ENCODE data around the gene ANKMY1.
A peak's percentile ranks its signal among the peaks of the same experiment; 100 is the strongest.
"Not testable (repeated sequence)": the region's sequence is repeated elsewhere in the genome, so short reads cannot be mapped to it uniquely, and the experiment has no call there.

ANKMY1 gene

GRCh38 chr2:240568678-240569522 is 11.1 kb upstream of the ANKMY1 start:
- DNase-seq (ENCODE audit: low spot score), result peak; percentile 64

- DNase-seq (ENCODE audit: low spot score), result peak; percentile 66
These were observed 10.3 kb upstream of the ANKMY1 start, which contains the start of gene RNPEPL1 for GRCh38 chr2:240567872-240568677. RNPEPL1 (plus strand) TSS chr2:240568484; CDS start chr2:240568587, 103 bp downstream.

- DNase-seq (ENCODE audit: low spot score), result no peak
These were observed 9.5 kb upstream of the ANKMY1 start for GRCh38 chr2:240567137-240567871.

- peak; percentile 85 for DNase-seq (ENCODE audit: low spot score)
These were observed 8.7 kb upstream of the ANKMY1 start for GRCh38 chr2:240566203-240567136.

DNA sequence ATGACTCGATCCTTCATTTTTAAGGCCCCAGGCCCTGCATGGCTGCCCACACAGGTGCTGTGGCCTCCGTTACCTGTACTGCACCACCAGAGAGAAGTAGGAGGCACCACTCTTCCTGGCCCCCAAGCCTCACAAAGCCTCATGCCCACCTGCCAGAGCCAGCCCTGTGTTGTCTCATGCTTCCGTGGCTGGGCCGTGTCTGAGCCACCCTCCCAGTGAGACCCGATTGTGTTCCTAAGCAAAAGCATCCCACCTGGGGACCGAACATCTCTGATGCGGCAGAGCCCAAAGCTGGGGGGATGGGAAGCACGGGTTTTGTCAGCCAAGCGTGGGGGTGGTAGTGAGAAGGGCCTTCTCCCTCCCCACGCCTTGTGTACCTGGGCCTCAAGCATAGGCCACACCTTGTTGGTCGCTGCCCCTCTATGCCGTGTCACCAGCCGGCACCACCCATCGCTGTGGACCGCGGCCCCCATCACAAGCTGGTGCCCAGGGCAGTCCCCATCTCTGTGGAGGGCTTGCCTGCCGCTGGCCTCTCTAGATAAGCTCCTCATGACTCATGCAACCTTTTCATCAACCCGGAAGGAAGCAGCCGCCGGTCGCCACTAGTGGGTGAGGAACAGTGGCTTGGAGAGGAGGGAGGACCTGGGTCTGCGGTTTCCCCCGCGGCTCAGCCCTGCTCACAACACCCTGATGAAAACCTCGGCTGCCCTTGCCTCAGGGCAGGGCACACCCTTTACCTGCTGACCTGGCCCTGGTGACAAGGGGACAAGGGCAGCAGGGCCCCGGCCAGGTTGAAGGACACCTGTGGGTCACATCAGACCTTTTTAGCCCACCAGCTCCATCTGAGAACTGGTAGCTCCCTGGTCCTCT is 7.8 kb upstream of the ANKMY1 start:
- DNase-seq (ENCODE audit: low spot score), result peak; percentile 73

DNA sequence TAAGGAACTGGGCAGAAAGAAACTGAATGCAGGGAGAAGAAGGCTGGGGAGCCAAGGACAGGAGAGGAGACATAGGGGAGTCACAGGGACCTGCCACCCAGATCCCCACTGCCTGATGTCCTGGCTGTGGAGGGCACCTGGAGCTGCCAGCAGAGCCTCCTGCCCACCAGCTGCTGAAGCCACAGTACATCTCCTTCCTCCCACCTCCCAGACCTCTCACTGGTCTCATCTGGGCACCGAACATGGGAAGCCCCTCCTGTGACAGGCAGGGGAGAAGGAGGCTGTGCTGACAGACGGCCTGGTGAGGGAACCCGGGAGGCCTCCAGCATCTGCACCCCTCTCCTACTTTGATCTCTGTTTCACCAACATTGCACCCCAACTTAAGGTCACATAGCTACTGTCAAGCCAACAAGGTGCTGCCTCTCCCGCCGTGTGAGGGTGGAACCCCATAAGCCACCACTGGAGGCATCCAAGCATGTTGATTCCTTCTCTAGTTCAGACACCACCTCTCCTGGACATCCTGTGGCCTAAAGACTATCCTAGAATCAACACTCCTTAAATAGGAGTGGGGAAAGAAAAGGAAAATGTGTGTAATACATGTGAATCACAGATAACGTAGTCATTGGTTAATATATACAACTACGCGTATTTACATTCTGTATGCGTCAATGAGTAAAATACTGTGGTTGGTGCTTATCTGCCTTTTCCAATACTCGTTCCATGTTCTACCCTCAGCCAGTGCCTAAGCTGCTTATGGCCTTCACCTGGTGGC is 7.0 kb upstream of the ANKMY1 start:
- peak; percentile 26 for DNase-seq (ENCODE audit: low spot score)

DNA sequence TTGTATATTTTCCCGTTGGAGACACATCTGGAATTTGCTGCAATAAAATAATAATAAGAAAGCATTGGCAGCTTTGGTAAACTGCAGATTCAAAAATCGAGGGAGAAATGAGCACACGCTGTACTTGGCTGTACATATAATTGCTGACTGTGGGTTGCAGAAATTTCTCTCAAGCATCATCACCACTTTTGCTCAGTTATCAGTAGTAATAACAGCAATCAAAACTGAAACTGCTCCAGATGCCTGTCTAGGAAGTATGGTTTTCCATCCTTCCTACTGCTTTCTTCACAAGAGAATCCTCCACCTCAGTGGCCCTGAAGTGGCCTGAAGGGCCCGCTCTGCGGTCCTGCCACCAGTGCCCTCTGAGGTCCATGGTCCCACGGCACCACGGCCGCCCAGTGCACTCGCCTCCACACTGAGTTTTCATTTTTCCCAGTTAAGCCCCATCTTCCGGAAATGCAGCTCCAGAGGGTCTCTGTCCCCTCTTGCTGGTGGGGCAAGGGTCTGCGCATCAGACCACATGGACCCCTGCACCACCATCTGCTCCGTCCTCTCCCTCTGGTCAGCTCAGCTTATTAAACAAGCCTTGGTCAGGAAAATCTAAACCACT is 6.3 kb upstream of the ANKMY1 start:
- DNase-seq (ENCODE audit: low spot score), result no peak

GRCh38 chr2:240563231-240563630 is 5.4 kb upstream of the ANKMY1 start:
- not testable (repeated sequence) for DNase-seq (ENCODE audit: low spot score)

DNA sequence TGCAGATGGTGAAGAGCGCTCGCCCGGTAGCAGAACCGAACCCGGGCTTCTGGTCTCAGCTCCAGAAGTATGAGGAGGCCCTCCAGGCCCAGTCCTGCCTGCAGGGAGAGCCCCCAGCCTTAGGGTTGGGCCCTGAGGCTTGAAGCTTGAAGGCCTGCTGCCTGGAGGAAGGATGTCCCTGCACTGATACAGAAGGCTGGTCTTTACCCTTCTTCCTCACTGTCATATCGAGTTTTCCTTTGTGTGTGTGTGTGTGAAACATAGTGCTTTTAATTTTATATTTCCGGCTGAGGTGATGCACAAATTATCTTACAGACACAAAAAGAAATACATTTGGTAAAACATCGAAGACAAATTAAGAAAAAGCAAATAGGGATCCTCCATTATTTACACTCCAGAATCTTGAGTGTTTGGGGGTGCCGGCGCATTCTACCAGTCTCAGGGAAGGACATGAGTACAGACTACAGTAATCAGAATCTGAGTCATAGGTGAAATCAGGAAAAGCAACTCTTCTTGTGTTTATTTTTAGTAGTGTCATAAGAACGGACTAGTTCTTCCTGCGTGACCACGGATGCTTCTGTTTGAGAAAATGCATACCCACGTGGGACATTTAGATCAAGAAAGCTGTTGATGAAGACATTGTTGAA is 3.7 kb upstream of the ANKMY1 start:
- peak; percentile 15 for DNase-seq (ENCODE audit: low spot score)

GRCh38 chr2:240560480-240561324 is 2.9 kb upstream of the ANKMY1 start:
- DNase-seq (ENCODE audit: low spot score), result peak; percentile 94

DNA sequence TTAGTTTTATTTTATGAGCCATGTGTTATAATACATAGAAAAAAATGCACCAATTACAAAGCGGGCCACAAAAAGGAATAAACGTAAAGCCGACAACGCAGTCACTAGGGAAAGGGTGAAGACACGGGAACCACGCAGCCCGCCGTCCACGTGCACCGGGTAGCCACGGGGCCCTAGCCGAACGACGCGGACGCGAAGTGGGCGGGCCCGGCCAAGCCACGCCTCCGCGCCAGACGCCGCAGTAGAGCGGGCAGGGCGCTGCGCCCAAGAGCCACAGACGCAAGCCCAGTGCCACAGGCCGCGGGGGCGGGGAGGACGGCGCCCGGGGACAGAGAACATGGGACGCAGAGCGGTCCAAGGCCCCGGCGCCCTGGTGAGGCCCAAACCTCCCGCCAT is 2.3 kb upstream of the ANKMY1 start, which contains the start of gene DUSP28:
Gene DUSP28 (plus strand): TSS at position 274 of the 396 bp plus-strand sequence. CDS start 328 bp downstream, outside the sequence.
- DNase-seq (ENCODE audit: low spot score), result peak; percentile 84

- no peak for DNase-seq (ENCODE audit: low spot score)
These were observed 1.5 kb upstream of the ANKMY1 start for GRCh38 chr2:240559286-240559685.

DNA sequence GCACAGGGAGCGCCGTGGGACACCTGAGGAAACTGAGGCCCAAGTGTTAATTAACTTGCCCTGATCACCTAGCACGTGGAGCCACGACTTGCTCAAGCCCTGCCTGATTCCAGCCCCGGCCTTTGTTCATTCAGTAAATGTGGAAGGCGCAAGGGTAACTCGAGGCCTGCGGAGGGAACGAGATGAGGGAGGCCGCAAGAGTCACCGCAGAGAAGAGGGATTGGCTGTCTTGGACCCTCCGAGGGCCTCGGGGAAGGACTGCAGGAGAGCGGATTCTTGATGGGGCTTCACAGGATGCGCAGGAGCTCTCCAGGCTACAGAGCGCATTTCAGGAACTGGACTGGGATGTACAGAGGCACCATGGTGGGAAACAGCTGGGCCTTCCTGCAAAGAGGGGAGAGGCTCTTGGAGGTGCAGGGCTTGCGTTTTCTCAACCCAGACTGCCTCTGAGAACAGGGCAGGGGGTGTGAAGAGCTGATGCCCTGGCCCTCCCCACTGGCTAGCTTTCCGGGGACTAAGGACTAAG is 511 bp upstream of the ANKMY1 start:
- DNase-seq (ENCODE audit: low spot score), result no peak

DNA sequence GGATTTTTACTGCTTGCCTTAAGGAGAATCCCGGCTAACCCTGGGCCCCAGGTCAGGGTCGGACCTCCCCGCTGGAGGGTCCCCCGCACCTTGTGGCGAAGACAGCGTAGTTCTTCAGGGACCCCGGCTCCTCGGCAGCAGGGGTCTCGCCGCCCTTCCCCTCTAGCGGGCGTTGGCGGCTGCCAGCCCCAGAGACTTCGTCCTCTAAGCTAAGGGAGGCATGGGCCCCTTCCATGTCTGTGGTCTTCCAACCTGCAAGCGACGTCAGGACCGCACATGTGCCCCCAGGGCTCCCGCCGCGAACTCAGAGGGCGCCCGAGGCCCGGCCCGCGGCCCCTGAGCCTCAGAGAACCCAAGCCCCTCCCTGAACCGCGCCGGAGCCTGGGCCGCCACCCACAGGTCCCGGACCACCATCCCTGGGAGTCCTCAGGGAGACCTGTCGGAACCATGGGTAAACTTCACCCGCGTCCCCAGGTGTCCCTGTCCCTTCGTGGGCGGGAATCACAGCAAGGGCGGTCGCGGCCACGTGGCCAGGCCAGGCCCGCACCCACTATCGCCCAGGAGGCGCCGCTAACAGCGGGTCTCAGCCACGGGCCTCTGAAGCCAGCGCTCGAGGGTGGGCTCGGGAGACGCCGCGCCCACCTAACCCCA is 562 bp downstream of the ANKMY1 start:
- no peak for DNase-seq (ENCODE audit: low spot score)

DNA sequence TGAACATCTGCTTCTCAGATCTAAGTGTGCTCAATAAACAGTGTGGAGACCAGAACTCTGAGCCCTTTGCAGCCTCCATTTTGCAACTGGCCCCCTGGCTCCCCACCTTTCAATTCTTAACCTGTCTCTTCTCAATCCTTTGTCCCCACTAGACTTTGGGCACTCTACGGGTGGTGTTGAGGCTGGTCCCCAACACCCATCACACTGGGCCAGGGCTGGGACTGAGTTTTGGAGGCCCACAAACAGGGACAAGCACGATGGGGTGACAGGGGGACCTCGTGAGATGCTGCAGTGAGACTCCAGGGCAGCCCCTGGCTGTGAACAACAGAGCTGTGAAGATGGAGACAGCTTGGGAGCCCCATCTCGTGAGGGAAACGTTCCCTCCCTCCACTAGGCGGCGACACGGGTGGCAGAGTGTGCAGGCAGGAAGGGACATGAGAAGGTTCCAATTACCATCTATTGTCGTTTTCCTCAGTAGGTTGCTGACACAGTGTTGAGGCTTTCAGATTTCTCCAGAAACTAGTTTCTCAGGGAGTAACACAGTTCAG is 1.2 kb downstream of the ANKMY1 start:
- DNase-seq (ENCODE audit: low spot score), result peak; percentile 74

DNA sequence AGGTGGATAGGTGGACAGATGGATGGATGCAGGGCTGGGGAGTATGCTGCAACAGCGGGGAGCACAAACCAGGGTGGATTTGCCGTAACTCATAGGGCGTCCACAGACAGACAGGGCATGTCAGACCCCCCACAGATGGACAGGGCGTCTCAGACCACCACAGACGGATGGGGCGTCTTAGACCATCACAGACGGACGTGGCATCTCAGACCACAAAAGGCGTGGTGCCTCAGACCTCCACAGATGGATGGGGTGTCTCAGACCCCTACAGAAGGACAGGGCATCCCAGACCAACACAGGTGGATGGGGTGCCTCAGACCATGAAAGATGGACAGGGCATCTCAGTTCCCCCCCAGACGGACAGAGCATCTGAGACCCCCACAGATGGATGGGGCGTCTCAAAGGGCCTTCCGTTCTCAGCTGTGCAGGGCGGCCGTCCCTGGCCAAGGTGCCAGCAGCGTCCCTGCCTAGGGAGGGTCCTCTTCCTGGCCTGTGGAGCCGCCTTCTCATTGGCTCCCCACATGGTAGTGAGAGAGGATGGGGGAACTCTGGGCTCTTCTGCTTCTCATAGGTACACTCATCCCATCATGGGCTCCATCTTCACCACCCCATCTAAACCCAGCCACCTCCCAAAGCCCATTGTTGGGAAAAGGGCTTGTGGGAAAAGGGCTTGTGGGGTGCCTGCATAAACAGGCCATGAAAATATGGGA is 2.1 kb downstream of the ANKMY1 start:
- no peak for DNase-seq (ENCODE audit: low spot score)

Data from NAMALWA (cell line).